DMS153 treated with DMSO at 0.1 percent for 48 hours (cell line): ENCODE measurements around the gene CLCN6.

Experiments used
- DNase-seq: peaks from one replicate; lab custom pipeline; 2025; ENCODE audit not compliant: unreplicated experiment; lab: John Stamatoyannopoulos, UW

Gene CLCN6

GRCh38 chr1:11874624-11875023, 68.6 kb downstream of the CLCN6 start:
- DNase-seq: no peak

GRCh38 chr1:11875094-11875493, 69.1 kb downstream of the CLCN6 start:
- no peak for DNase-seq

GRCh38 chr1:11877074-11877473, 71.1 kb downstream of the CLCN6 start:
- no peak for DNase-seq

- no peak for DNase-seq
These were observed 72.3 kb downstream of the CLCN6 start for GRCh38 chr1:11878081-11878890.

- DNase-seq: no peak
These were observed 72.8 kb downstream of the CLCN6 start for GRCh38 chr1:11878891-11879190.

- DNase-seq: no peak
These were observed 73.6 kb downstream of the CLCN6 start for GRCh38 chr1:11879311-11880180.

GRCh38 chr1:11880181-11880575, 74.2 kb downstream of the CLCN6 start:
- no peak for DNase-seq

- DNase-seq: peak; percentile 39
These were observed 75.1 kb downstream of the CLCN6 start for GRCh38 chr1:11880911-11881748.

- no peak for DNase-seq
These were observed 75.9 kb downstream of the CLCN6 start for GRCh38 chr1:11881749-11882441.

GRCh38 chr1:11882814-11883538, 77.0 kb downstream of the CLCN6 start:
- peak; percentile 30 for DNase-seq

- no peak for DNase-seq
These were observed 79.9 kb downstream of the CLCN6 start for GRCh38 chr1:11885916-11886315.

- no peak for DNase-seq
These were observed 81.1 kb downstream of the CLCN6 start for GRCh38 chr1:11886986-11887665.

GRCh38 chr1:11887666-11888007, 81.6 kb downstream of the CLCN6 start:
- no peak for DNase-seq

- no peak for DNase-seq
These were observed 82.3 kb downstream of the CLCN6 start for GRCh38 chr1:11888206-11888876.

GRCh38 chr1:11888877-11889208, 82.9 kb downstream of the CLCN6 start:
- DNase-seq: no peak

GRCh38 chr1:11891433-11892186, 85.6 kb downstream of the CLCN6 start:
- DNase-seq: no peak
